Measurements from ENCODE around the gene KRTAP10-3. TPM values are rescaled to one million over a fixed set of nuclear protein-coding genes. Genes with fewer than 3 reads are reported as not detected.

KRTAP10-3 gene
- total and polyA plus RNA-seq, 9 donors = not detected

DNA sequence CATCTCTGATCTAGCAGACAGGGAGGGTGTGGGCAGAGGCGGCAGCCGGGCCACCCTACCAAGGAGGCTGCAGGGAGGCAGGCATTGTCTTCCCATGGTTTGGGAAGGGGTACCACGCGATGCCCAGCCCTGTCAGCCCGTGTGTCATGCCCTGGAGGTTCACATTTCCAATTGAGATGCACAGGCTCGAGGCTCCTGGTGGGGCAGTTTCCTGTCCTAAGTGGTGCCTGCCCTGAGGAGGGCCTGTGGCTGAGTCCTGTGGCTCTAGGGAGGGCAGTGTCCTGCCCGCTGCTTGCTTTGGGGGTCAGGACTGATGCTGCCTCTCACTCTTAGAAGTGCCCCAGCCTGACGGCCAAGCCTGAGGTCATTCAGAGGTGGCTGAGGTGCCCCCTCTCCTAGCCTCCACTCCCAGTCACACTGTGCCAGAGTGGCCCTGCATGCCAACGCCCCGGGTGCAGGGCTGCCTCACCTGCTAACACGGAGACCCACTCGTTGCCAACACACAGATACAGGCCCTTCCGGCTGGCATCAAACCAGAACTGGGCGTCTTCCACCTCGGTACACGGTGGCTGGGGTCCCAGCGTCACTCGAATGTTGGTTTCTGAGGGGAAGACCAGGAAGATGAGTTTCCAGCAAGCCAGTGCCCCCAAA, 30.5 kb downstream of the KRTAP10-3 start:
- TF ChIP-seq, protein P1, sequence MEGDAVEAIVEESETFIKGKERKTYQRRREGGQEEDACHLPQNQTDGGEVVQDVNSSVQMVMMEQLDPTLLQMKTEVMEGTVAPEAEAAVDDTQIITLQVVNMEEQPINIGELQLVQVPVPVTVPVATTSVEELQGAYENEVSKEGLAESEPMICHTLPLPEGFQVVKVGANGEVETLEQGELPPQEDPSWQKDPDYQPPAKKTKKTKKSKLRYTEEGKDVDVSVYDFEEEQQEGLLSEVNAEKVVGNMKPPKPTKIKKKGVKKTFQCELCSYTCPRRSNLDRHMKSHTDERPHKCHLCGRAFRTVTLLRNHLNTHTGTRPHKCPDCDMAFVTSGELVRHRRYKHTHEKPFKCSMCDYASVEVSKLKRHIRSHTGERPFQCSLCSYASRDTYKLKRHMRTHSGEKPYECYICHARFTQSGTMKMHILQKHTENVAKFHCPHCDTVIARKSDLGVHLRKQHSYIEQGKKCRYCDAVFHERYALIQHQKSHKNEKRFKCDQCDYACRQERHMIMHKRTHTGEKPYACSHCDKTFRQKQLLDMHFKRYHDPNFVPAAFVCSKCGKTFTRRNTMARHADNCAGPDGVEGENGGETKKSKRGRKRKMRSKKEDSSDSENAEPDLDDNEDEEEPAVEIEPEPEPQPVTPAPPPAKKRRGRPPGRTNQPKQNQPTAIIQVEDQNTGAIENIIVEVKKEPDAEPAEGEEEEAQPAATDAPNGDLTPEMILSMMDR (IDR thresholded peaks at IDR 0.05) = no peak
- TF ChIP-seq POLR2A (IDR thresholded peaks at IDR 0.05) = no peak
- TF ChIP-seq EP300 (IDR thresholded peaks at IDR 0.05) = no peak
- WGBS, 3 donors = 84 to 86% (median 86%) methylated on average over 18 of the region's 18 CpGs
- Histone ChIP-seq H3K4me3 (no peak overlapping the region), H3K27ac (no peak overlapping the region), H3K36me3 (no peaks in the 10 kb centered on the region), H3K4me1 (ENCODE audit: insufficient read depth) (no peaks in the 10 kb centered on the region), H3K27me3 (no peaks in the 10 kb centered on the region), H3K9me3 (no peaks in the 10 kb centered on the region)
- peak in 1 of 5 donors; percentile 15 for DNase-seq
- intact Hi-C loops (cut with DNase I) = loop anchor here in 1 of 4 donors (10.0 kb wide), 1 partner anchor 197 kb away; no protein-coding TSS in a partner anchor

DNA sequence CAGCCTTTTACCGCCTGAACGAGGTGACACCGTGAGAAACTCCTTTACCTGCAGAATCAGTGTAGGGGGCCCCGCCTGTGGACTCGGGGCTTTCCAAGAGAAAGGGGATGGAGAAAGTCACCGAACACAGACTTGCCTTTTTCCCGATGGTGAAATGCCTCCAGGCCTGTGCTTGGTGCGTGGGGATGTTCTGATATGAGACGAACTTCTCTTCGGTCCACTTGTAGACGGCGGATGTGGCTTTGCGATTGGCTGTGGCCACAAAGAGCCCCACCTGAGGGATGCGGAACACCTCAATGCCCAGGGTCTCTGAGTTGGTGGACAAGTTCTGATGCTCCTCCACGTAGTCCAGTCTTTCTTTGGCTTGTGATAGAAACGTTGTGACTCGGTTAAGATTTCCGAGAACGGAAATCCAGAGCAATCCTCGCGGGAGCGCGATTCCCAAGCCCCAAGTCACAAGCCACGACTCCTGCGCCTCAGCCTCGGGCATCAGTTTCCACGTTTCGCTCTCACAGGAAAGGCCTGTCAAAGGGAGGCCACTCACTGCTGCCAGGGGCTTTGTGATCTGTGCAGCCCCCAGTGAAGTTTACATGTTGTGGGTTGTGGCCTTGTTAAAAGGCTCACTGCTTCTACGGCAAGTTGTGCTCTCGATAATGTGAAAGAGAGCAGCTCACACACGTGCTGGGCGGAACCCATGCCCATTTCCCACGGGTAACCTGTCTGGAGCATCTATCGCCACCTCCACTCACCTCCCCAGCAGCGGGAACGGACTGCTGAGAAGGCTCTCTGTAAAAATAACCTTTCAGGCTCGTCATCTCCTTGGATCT, 31.2 kb downstream of the KRTAP10-3 start:
- 86 to 92% (median 87%) methylated on average over 37 of the region's 37 CpGs for WGBS, 3 donors
- no peak overlapping the region for H3K27ac ChIP-seq
- H3K9me3 ChIP-seq = no peaks in the 10 kb centered on the region
- H3K4me1 ChIP-seq (ENCODE audit: insufficient read depth) = no peaks in the 10 kb centered on the region
- no peaks in the 10 kb centered on the region for H3K36me3 ChIP-seq
- no peak overlapping the region for H3K4me3 ChIP-seq
- no peaks in the 10 kb centered on the region for H3K27me3 ChIP-seq
- DNase-seq = no peak
- intact Hi-C loops (cut with DNase I) = loop anchor here in 1 of 4 donors (10.0 kb wide), 1 partner anchor 197 kb away; no protein-coding TSS in a partner anchor
- TF ChIP-seq POLR2A (IDR thresholded peaks at IDR 0.05) = no peak
- no peak for TF ChIP-seq EP300 (IDR thresholded peaks at IDR 0.05)
- TF ChIP-seq, protein P1 (IDR thresholded peaks at IDR 0.05) = no peak

DNA sequence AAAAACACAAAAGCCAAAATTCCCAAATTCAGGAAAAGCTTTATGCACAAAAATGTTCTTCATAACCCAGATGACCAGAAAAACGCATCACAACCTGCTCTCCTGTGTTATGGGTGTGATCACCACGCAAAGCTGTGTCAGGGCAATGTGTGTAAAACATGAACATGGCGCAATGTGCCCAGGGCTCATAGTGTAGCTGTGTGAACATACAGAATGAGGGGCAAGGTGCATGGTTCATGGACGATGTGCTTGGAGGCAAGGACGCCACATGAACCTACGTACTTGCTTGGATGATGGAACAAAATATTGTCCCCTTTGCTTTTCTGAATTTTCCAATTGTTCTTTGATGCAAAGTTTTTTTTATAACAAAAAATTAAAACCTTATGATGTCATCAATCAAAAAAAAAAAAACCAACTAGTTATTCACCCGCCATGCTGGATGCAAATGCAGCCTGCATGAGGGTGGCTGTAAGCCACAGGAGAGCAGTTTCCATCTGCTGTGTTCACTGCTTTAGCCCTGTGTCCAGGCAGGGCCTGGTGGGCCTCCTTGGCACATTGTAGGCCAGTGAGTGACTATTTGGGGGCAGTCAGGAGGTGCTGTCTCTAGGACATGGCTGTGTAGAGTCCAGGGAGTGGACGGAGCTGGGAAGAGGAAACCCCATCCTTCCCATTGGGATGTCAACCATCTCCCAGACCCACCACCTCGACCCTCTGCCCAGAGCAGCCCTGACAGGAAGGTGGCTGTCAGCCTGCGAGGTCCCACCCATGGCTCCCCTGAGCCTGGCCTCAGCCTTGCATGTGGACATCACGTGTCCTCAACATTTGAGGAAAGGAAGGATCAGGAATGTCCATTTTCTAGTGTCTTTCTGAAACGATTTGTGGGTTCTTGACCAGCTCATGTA, 32.2 kb downstream of the KRTAP10-3 start:
- DNase-seq = no peak
- intact Hi-C loops (cut with DNase I) = loop anchor here in 1 of 4 donors (10.0 kb wide), 1 partner anchor 198 kb away; no protein-coding TSS in a partner anchor
- TF ChIP-seq EP300 (IDR thresholded peaks at IDR 0.05) = no peak
- TF ChIP-seq, protein P1 (IDR thresholded peaks at IDR 0.05) = no peak
- no peak for TF ChIP-seq POLR2A (IDR thresholded peaks at IDR 0.05)
- Histone ChIP-seq H3K36me3 (no peaks in the 10 kb centered on the region), H3K4me3 (no peak overlapping the region), H3K4me1 (ENCODE audit: insufficient read depth) (no peaks in the 10 kb centered on the region), H3K27ac (no peak overlapping the region), H3K9me3 (no peaks in the 10 kb centered on the region), H3K27me3 (no peaks in the 10 kb centered on the region)
- WGBS, 3 donors = 81 to 88% (median 86%) methylated on average over 12 of the region's 12 CpGs

Measured in ovary (tissue), 9 donors.